Measurements from ENCODE around the gene KMT5C.

KMT5C gene

GRCh38 chr19:55347442-55348009, 7.8 kb downstream of the KMT5C start:
- DNase-seq (ENCODE audit: low spot score) = no peak

GRCh38 chr19:55348317-55349034, 8.8 kb downstream of the KMT5C start:
- no peak for DNase-seq (ENCODE audit: low spot score)

GRCh38 chr19:55350620-55351315, 11.1 kb downstream of the KMT5C start:
- no peak for DNase-seq (ENCODE audit: low spot score)

GRCh38 chr19:55352040-55352439, 12.4 kb downstream of the KMT5C start:
- no peak for DNase-seq (ENCODE audit: low spot score)

- no peak for DNase-seq (ENCODE audit: low spot score)
Measured at GRCh38 chr19:55352549-55353145, 13.0 kb downstream of the KMT5C start.

GRCh38 chr19:55353356-55353802, 13.7 kb downstream of the KMT5C start:
- DNase-seq (ENCODE audit: low spot score) = no peak

GRCh38 chr19:55353803-55354697, 14.4 kb downstream of the KMT5C start:
- DNase-seq (ENCODE audit: low spot score) = peak; percentile 65

- peak; percentile 54 for DNase-seq (ENCODE audit: low spot score)
Measured at GRCh38 chr19:55354698-55355212, 15.1 kb downstream of the KMT5C start, which contains the start of gene COX6B2. COX6B2 (minus strand) TSS chr19:55354719; CDS start chr19:55354521, 198 bp downstream.

- DNase-seq (ENCODE audit: low spot score) = no peak
Measured at GRCh38 chr19:55355213-55355821, 15.6 kb downstream of the KMT5C start.

GRCh38 chr19:55358493-55358892, 18.8 kb downstream of the KMT5C start:
- no peak for DNase-seq (ENCODE audit: low spot score)

GRCh38 chr19:55358943-55359908, 19.6 kb downstream of the KMT5C start:
- DNase-seq (ENCODE audit: low spot score) = no peak

- DNase-seq (ENCODE audit: low spot score) = no peak
Measured at GRCh38 chr19:55360902-55361301, 21.2 kb downstream of the KMT5C start.

GRCh38 chr19:55362174-55362989, 22.7 kb downstream of the KMT5C start:
- no peak for DNase-seq (ENCODE audit: low spot score)

- no peak for DNase-seq (ENCODE audit: low spot score)
Measured at GRCh38 chr19:55362990-55363716, 23.5 kb downstream of the KMT5C start, which contains the start of gene GARIN5B. GARIN5B (minus strand) TSS chr19:55363260; CDS start chr19:55363066, 194 bp downstream.

- DNase-seq (ENCODE audit: low spot score) = no peak
Measured at GRCh38 chr19:55365245-55365644, 25.6 kb downstream of the KMT5C start.

- no peak for DNase-seq (ENCODE audit: low spot score)
Measured at GRCh38 chr19:55365964-55366363, 26.3 kb downstream of the KMT5C start.

GRCh38 chr19:55366790-55367189, 27.1 kb downstream of the KMT5C start:
- no peak for DNase-seq (ENCODE audit: low spot score)

- DNase-seq (ENCODE audit: low spot score) = no peak
Measured at GRCh38 chr19:55368106-55368505, 28.4 kb downstream of the KMT5C start.
